Memory B cell (primary cell): Measurements from ENCODE around the gene ZBTB7A.

Experiments
- ATAC-seq: fragments of 150-1000 bp; cut with Tn5 transposase; 2 replicates; pipeline ENCODE4 v1.10.0; 2021; ENCODE audit warnings: low read depth, mild to moderate bottlenecking, moderate library complexity
- DNase-seq, 2 donors: peaks; one replicate each; pipeline ENCODE4 v3.0.0; 2022; ENCODE audit warnings: low spot score in 2 of 2
- H3K27ac Mint-ChIP-seq: one replicate; pipeline ENCODE4 v1.8.0; 2022; ENCODE audit warnings: mild to moderate bottlenecking, moderate library complexity, mixed read lengths
- H3K27me3 Mint-ChIP-seq: one replicate; pipeline ENCODE4 v1.8.0; 2022; ENCODE audit warnings: mixed read lengths
- H3K36me3 Mint-ChIP-seq: one replicate; pipeline ENCODE4 v1.8.0; 2022; ENCODE audit warnings: mild to moderate bottlenecking, mixed read lengths
- H3K4me1 Mint-ChIP-seq: one replicate; pipeline ENCODE4 v1.8.0; 2022; ENCODE audit warnings: mixed read lengths
- H3K4me3 Mint-ChIP-seq: one replicate; pipeline ENCODE4 v1.8.0; 2022; ENCODE audit warnings: mild to moderate bottlenecking, moderate library complexity, mixed read lengths
- H3K9me3 Mint-ChIP-seq: one replicate; pipeline ENCODE4 v1.8.0; 2022; ENCODE audit warnings: mixed read lengths

ZBTB7A gene

GRCh38 chr19:4046946-4047683 lies 19.6 kb downstream of the ZBTB7A start:
- Mint-ChIP-seq H3K4me1 (peaks cover 14% of the 10 kb centered on the region), H3K27ac (no peak overlapping the region), H3K27me3 (no peaks in the 10 kb centered on the region), H3K9me3 (no peaks in the 10 kb centered on the region), H3K4me3 (no peak overlapping the region), H3K36me3 (peaks cover 22% of the 10 kb centered on the region)
- no peak for ATAC-seq
- DNase-seq, result no peak

GRCh38 chr19:4046362-4046691 lies 20.4 kb downstream of the ZBTB7A start:
- no peak for ATAC-seq
- no peak overlapping the region for H3K27ac Mint-ChIP-seq
- H3K9me3 Mint-ChIP-seq, result no peaks in the 10 kb centered on the region
- peaks cover 12% of the 10 kb centered on the region for H3K4me1 Mint-ChIP-seq
- H3K4me3 Mint-ChIP-seq, result no peak overlapping the region
- peaks cover 19% of the 10 kb centered on the region for H3K36me3 Mint-ChIP-seq
- no peaks in the 10 kb centered on the region for H3K27me3 Mint-ChIP-seq
- no peak for DNase-seq

GRCh38 chr19:4045597-4046361 lies 20.9 kb downstream of the ZBTB7A start:
- Mint-ChIP-seq H3K9me3 (no peaks in the 10 kb centered on the region), H3K36me3 (peaks cover 16% of the 10 kb centered on the region), H3K27ac (no peak overlapping the region), H3K4me3 (no peak overlapping the region), H3K27me3 (no peaks in the 10 kb centered on the region), H3K4me1 (peaks cover 9% of the 10 kb centered on the region)
- DNase-seq, result no peak
- ATAC-seq, result no peak

GRCh38 chr19:4044990-4045465 lies 21.7 kb downstream of the ZBTB7A start:
- Mint-ChIP-seq H3K4me1 (peaks cover 7% of the 10 kb centered on the region), H3K27me3 (no peaks in the 10 kb centered on the region), H3K36me3 (peaks cover 14% of the 10 kb centered on the region), H3K27ac (no peak overlapping the region), H3K4me3 (no peak overlapping the region), H3K9me3 (no peaks in the 10 kb centered on the region)
- ATAC-seq, result no peak
- DNase-seq, result no peak

- no peak overlapping the region for H3K27ac Mint-ChIP-seq
- peaks cover 3% of the 10 kb centered on the region for H3K4me1 Mint-ChIP-seq
- no peak overlapping the region for H3K4me3 Mint-ChIP-seq
- DNase-seq, result no peak
- H3K36me3 Mint-ChIP-seq, result peaks cover 11% of the 10 kb centered on the region
- ATAC-seq, result no peak
- H3K9me3 Mint-ChIP-seq, result no peaks in the 10 kb centered on the region
- H3K27me3 Mint-ChIP-seq, result no peaks in the 10 kb centered on the region
Measured at GRCh38 chr19:4043966-4044715, 22.6 kb downstream of the ZBTB7A start.

GRCh38 chr19:4043401-4043800 lies 23.3 kb downstream of the ZBTB7A start:
- no peaks in the 10 kb centered on the region for H3K9me3 Mint-ChIP-seq
- ATAC-seq (no peak), DNase-seq (no peak)
- no peaks in the 10 kb centered on the region for H3K27me3 Mint-ChIP-seq
- H3K36me3 Mint-ChIP-seq, result peaks cover 11% of the 10 kb centered on the region
- H3K4me3 Mint-ChIP-seq, result no peak overlapping the region
- peaks cover 3% of the 10 kb centered on the region for H3K4me1 Mint-ChIP-seq
- no peak overlapping the region for H3K27ac Mint-ChIP-seq

GRCh38 chr19:4042731-4043082 lies 24.0 kb downstream of the ZBTB7A start:
- no peak for ATAC-seq
- H3K4me1 Mint-ChIP-seq, result peaks cover 3% of the 10 kb centered on the region

GRCh38 chr19:4042064-4042730 lies 24.5 kb downstream of the ZBTB7A start:
- H3K36me3 Mint-ChIP-seq, result peaks cover 8% of the 10 kb centered on the region
- H3K27me3 Mint-ChIP-seq, result no peaks in the 10 kb centered on the region
- DNase-seq (no peak), ATAC-seq (no peak)
- peaks cover 3% of the 10 kb centered on the region for H3K4me1 Mint-ChIP-seq
- H3K4me3 Mint-ChIP-seq, result no peak overlapping the region
- no peaks in the 10 kb centered on the region for H3K9me3 Mint-ChIP-seq
- no peak overlapping the region for H3K27ac Mint-ChIP-seq

More at GRCh38 chr19:4042731-4043082, 24.0 kb downstream of the ZBTB7A start:
- no peaks in the 10 kb centered on the region for H3K27me3 Mint-ChIP-seq
- no peak overlapping the region for H3K27ac Mint-ChIP-seq
- H3K4me3 Mint-ChIP-seq, result no peak overlapping the region
- no peak for DNase-seq
- no peaks in the 10 kb centered on the region for H3K9me3 Mint-ChIP-seq
- H3K36me3 Mint-ChIP-seq, result peaks cover 10% of the 10 kb centered on the region

GRCh38 chr19:4038661-4039423 lies 27.9 kb downstream of the ZBTB7A start:
- ATAC-seq, result no peak
- H3K27me3 Mint-ChIP-seq, result no peaks in the 10 kb centered on the region
- no peak overlapping the region for H3K4me3 Mint-ChIP-seq
- H3K36me3 Mint-ChIP-seq, result peaks cover 5% of the 10 kb centered on the region
- no peaks in the 10 kb centered on the region for H3K9me3 Mint-ChIP-seq
- peaks cover 3% of the 10 kb centered on the region for H3K4me1 Mint-ChIP-seq
- no peak for DNase-seq
- H3K27ac Mint-ChIP-seq, result no peak overlapping the region

- no peaks in the 10 kb centered on the region for H3K9me3 Mint-ChIP-seq
- no peak overlapping the region for H3K4me3 Mint-ChIP-seq
- no peak for ATAC-seq
- no peak overlapping the region for H3K27ac Mint-ChIP-seq
- no peaks in the 10 kb centered on the region for H3K27me3 Mint-ChIP-seq
- DNase-seq, result no peak
- peaks cover 3% of the 10 kb centered on the region for H3K4me1 Mint-ChIP-seq
- peaks cover 5% of the 10 kb centered on the region for H3K36me3 Mint-ChIP-seq
Measured at GRCh38 chr19:4038057-4038456, 28.6 kb downstream of the ZBTB7A start.

- no peak for ATAC-seq
- peaks cover 3% of the 10 kb centered on the region for H3K4me1 Mint-ChIP-seq
- H3K27me3 Mint-ChIP-seq, result no peaks in the 10 kb centered on the region
- no peak for DNase-seq
- H3K36me3 Mint-ChIP-seq, result peaks cover 3% of the 10 kb centered on the region
- no peak overlapping the region for H3K27ac Mint-ChIP-seq
- no peaks in the 10 kb centered on the region for H3K9me3 Mint-ChIP-seq
- H3K4me3 Mint-ChIP-seq, result no peak overlapping the region
Measured at GRCh38 chr19:4037301-4037949, 29.3 kb downstream of the ZBTB7A start.

GRCh38 chr19:4036576-4037300 lies 30.0 kb downstream of the ZBTB7A start:
- peaks cover 3% of the 10 kb centered on the region for H3K4me1 Mint-ChIP-seq
- H3K27me3 Mint-ChIP-seq, result no peaks in the 10 kb centered on the region
- H3K27ac Mint-ChIP-seq, result no peak overlapping the region
- no peak for DNase-seq
- H3K9me3 Mint-ChIP-seq, result no peaks in the 10 kb centered on the region
- H3K4me3 Mint-ChIP-seq, result no peak overlapping the region
- peaks cover 3% of the 10 kb centered on the region for H3K36me3 Mint-ChIP-seq
- ATAC-seq, result no peak
